ENCODE results near the gene ANKRD24.
A peak's percentile ranks its signal among the peaks of the same experiment; 100 is the strongest.
"Not testable (repeated sequence)": the region's sequence is repeated elsewhere in the genome, so short reads cannot be mapped to it uniquely, and the experiment has no call there.

The ANKRD24 gene

DNA sequence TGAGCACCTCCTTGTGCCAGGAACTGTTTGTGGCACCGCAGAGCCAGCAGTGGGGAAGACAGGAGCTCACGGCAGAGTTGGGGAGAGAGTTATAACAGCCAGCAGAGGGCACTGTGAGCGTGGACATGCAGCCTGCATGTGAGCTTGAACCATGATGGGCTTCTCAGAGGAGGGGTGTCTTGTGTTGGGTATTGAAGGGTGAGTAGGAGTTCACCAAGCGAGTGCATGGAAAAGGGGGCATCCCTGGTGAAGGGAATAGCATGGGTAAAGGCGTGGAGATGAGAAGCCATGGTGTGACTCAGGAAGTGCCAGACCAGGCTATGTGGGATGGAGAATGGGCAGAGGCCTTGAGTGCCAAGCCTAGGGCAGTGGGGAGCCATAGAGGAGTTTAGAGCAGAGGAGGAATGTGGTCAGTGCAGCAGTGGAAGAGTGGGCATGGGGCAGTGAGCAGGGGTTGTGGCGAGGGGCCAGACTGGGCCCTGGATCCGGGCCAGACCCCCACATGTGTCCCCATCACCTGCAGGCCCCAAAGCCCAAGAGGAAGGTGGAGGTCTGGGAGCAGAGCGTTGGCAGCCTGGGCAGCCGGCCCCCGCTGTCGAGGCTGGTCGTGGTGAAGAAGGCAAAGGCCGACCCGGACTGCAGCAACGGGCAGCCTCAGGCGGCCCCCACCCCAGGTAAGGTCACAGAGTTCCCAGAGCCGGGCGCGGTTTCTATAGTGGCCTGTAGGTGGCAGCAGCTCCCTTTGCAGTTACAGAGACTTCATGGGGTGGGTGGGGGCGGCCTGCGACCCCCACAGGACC lies 84.8 kb downstream of the ANKRD24 start:
- H3K9ac ChIP-seq (ENCODE audit: low read depth in 1 of 2, low read length in 2 of 2): no peak overlapping the region
- H3K4me3 ChIP-seq (ENCODE audit: low read length in 2 of 2): no peak overlapping the region
- peaks cover 10 to 17% of the 10 kb centered on the region in 2 donors for H3K4me1 ChIP-seq (ENCODE audit: control insufficient read depth in 2 of 2, insufficient read depth in 2 of 2, low read length in 2 of 2)
- peaks cover 20 to 36% of the 10 kb centered on the region in 2 donors for H3K36me3 ChIP-seq (ENCODE audit: control insufficient read depth in 2 of 2, insufficient read depth in 2 of 2, low read length in 2 of 2)
- no peaks in the 10 kb centered on the region for H3K27me3 ChIP-seq (ENCODE audit: control insufficient read depth in 2 of 2, insufficient read depth in 2 of 2, low read length in 2 of 2)
- H3K27ac ChIP-seq (ENCODE audit: low read depth in 2 of 2, low read length in 2 of 2): peak overlapping the region; percentile 60 to 76
- no peaks in the 10 kb centered on the region for H3K9me3 ChIP-seq (ENCODE audit: control insufficient read depth in 2 of 2, low read length in 2 of 2)

DNA sequence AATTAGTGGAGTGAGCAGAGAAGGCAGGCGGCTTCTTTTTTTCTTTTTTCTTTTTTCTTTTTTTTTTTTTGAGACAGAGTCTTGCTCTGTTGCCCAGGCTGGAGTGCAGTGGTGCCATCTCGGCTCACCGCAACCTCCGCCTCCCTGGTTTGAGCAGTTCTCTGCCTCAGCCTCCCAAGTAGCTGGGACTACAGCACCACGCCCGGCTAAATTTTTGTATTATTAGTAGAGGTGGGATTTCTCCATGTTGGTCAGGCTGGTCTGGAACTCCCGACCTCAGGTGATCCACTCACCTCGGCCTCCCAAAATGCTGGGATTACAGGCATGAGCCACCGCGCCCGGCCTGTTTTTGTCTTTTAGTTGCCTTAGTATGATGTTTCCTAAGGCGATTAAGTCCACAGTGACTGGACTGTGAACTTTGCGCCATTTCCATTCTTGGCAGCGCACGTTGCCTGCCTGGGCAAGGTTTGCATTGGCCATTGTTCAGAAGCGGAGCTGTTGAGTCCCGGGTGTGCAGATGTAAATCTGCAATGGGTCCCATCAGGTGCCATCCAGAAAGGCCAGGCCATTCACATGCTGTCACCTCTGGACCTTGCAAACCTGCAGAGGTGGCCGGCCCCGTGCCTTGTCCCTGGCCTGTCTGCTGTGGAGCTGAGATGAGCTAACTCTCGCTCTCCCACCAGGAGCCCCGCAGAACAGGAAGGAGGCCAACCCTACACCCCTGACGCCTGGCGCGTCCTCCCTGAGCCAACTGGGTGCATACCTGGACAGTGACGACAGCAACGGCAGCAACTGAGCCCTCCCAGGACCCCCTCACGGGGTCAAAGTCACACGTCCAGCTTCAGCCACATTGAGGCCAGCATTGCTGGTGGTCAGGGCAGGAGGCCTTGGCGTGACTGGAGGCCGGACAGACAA lies 85.7 kb downstream of the ANKRD24 start:
- Histone ChIP-seq H3K4me3 (ENCODE audit: low read length in 2 of 2) (no peak overlapping the region), H3K27me3 (ENCODE audit: control insufficient read depth in 2 of 2, insufficient read depth in 2 of 2, low read length in 2 of 2) (no peaks in the 10 kb centered on the region), H3K36me3 (ENCODE audit: control insufficient read depth in 2 of 2, insufficient read depth in 2 of 2, low read length in 2 of 2) (peaks cover 15 to 33% of the 10 kb centered on the region in 2 donors), H3K9me3 (ENCODE audit: control insufficient read depth in 2 of 2, low read length in 2 of 2) (no peaks in the 10 kb centered on the region), H3K9ac (ENCODE audit: low read depth in 1 of 2, low read length in 2 of 2) (peak overlapping the region in 1 of 2 donors; percentile 32), H3K27ac (ENCODE audit: low read depth in 2 of 2, low read length in 2 of 2) (peak overlapping the region; percentile 60 to 76), H3K4me1 (ENCODE audit: control insufficient read depth in 2 of 2, insufficient read depth in 2 of 2, low read length in 2 of 2) (peaks cover 10 to 17% of the 10 kb centered on the region in 2 donors)

DNA sequence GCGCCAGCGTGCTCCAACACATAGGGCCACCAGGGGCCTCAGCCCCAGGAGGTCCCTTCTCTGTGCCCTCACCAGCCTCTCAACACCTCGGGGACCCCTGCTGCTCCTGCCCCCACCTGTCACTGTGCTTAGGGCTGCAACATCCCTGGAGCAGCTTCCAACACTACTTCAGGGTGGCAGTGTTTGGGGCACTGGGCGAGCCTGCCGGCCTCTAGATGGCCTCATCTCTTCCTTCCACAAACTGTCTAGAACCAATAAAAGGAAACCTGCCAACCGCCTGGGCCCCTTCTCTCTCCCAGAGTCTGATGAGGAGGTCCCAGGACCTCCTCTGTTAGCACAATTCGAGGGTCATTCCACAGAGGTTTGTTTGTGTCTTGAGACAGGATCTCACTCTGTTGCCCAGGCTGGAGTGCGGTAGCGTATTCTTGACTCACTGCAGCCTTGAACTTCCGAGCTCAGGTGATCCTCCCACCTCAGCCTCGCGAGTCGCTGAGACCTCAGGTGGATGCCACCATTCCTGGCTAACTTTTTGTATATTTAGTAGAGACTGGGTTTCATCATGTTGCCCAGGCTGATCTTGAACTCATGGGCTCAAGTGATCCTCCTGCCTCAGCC lies 86.4 kb downstream of the ANKRD24 start:
- H3K9ac ChIP-seq (ENCODE audit: low read depth in 1 of 2, low read length in 2 of 2): peak overlapping the region in 1 of 2 donors; percentile 32
- peaks cover 10 to 17% of the 10 kb centered on the region in 2 donors for H3K4me1 ChIP-seq (ENCODE audit: control insufficient read depth in 2 of 2, insufficient read depth in 2 of 2, low read length in 2 of 2)
- peaks cover 13 to 31% of the 10 kb centered on the region in 2 donors for H3K36me3 ChIP-seq (ENCODE audit: control insufficient read depth in 2 of 2, insufficient read depth in 2 of 2, low read length in 2 of 2)
- no peaks in the 10 kb centered on the region for H3K9me3 ChIP-seq (ENCODE audit: control insufficient read depth in 2 of 2, low read length in 2 of 2)
- no peaks in the 10 kb centered on the region for H3K27me3 ChIP-seq (ENCODE audit: control insufficient read depth in 2 of 2, insufficient read depth in 2 of 2, low read length in 2 of 2)
- peak overlapping the region; percentile 60 to 76 for H3K27ac ChIP-seq (ENCODE audit: low read depth in 2 of 2, low read length in 2 of 2)
- H3K4me3 ChIP-seq (ENCODE audit: low read length in 2 of 2): no peak overlapping the region

DNA sequence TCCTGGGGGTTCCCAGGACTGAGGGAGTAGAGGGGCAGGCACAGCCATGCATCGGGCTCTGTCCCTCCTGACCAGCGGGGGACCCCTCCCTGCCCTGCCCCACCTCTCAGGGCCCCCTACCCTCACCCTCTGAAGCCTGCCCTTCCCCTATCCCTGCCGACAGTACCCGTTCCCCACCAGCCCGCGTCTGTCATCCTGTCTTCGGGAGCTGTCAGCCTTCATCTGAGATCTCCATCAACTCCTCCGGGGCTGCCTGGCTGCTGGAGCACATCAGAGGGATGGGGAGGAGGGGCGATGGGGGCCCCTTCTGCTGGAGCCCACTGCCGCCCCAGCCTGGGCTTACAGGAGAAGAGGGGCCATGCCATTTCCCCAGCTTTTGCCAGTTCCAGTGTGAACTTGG lies 90.4 kb downstream of the ANKRD24 start:
- Histone ChIP-seq H3K4me1 (ENCODE audit: control insufficient read depth in 2 of 2, insufficient read depth in 2 of 2, low read length in 2 of 2) (peaks cover 7 to 11% of the 10 kb centered on the region in 2 donors), H3K9ac (ENCODE audit: low read depth in 1 of 2, low read length in 2 of 2) (no peak overlapping the region), H3K27me3 (ENCODE audit: control insufficient read depth in 2 of 2, insufficient read depth in 2 of 2, low read length in 2 of 2) (peaks cover 0 to 2% of the 10 kb centered on the region in 2 donors), H3K36me3 (ENCODE audit: control insufficient read depth in 2 of 2, insufficient read depth in 2 of 2, low read length in 2 of 2) (peaks cover 4 to 15% of the 10 kb centered on the region in 2 donors), H3K4me3 (ENCODE audit: low read length in 2 of 2) (no peak overlapping the region), H3K9me3 (ENCODE audit: control insufficient read depth in 2 of 2, low read length in 2 of 2) (no peaks in the 10 kb centered on the region), H3K27ac (ENCODE audit: low read depth in 2 of 2, low read length in 2 of 2) (no peak overlapping the region)

DNA sequence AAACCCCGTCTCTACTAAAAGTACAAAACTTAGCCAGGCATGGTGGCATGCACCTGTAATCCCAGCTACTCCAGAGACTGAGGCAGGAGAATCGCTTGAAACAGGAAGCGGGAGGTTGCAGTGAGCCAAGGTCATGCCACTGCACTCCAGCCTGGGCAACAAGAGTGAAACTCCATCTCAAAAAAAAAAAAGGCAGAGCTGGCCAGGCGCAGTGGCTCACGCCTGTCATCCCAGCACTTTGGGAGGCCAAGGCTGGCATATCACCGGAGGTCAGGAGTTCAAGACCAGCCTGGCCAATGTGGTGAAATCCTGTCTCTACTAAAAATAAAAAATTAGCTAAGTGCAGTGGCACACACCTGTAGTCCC lies 91.8 kb downstream of the ANKRD24 start:
- H3K27ac ChIP-seq (ENCODE audit: low read depth in 2 of 2, low read length in 2 of 2); H3K27me3 ChIP-seq (ENCODE audit: control insufficient read depth in 2 of 2, insufficient read depth in 2 of 2, low read length in 2 of 2); H3K36me3 ChIP-seq (ENCODE audit: control insufficient read depth in 2 of 2, insufficient read depth in 2 of 2, low read length in 2 of 2); H3K4me1 ChIP-seq (ENCODE audit: control insufficient read depth in 2 of 2, insufficient read depth in 2 of 2, low read length in 2 of 2); H3K9ac ChIP-seq (ENCODE audit: low read depth in 1 of 2, low read length in 2 of 2); H3K9me3 ChIP-seq (ENCODE audit: control insufficient read depth in 2 of 2, low read length in 2 of 2); H3K4me3 ChIP-seq (ENCODE audit: low read length in 2 of 2): not testable (repeated sequence)

All from mucosa of rectum (tissue), 2 donors.